Regular cardiac myocyte (primary cell): ENCODE results near the gene DNAH1. TPM values are rescaled to one million over a fixed set of nuclear protein-coding genes. Genes with fewer than 3 reads are reported as not detected.

ENCODE experiments used
- total RNA-seq: library from RNA; depleted of rRNA; stranded (reverse); fragments of >200 nt; gene quantifications from 2 replicates; pipeline ENCODE4 v1.2.3, GENCODE V29; 2014

Gene DNAH1
- total RNA-seq = 0.96 and 2.0 TPM in 2 replicates

GRCh38 chr3:52315977-52316764 is at the start of gene DNAH1:
TSS of gene DNAH1 (plus strand) at chr3:52316319. CDS start at chr3:52322443, 6,124 bp downstream.

GRCh38 chr3:52278510-52279069 is 37.5 kb upstream of the DNAH1 start, which contains the start of gene WDR82:
TSS of gene WDR82 (minus strand) at chr3:52278649. CDS start at chr3:52278361, 288 bp downstream.

DNA sequence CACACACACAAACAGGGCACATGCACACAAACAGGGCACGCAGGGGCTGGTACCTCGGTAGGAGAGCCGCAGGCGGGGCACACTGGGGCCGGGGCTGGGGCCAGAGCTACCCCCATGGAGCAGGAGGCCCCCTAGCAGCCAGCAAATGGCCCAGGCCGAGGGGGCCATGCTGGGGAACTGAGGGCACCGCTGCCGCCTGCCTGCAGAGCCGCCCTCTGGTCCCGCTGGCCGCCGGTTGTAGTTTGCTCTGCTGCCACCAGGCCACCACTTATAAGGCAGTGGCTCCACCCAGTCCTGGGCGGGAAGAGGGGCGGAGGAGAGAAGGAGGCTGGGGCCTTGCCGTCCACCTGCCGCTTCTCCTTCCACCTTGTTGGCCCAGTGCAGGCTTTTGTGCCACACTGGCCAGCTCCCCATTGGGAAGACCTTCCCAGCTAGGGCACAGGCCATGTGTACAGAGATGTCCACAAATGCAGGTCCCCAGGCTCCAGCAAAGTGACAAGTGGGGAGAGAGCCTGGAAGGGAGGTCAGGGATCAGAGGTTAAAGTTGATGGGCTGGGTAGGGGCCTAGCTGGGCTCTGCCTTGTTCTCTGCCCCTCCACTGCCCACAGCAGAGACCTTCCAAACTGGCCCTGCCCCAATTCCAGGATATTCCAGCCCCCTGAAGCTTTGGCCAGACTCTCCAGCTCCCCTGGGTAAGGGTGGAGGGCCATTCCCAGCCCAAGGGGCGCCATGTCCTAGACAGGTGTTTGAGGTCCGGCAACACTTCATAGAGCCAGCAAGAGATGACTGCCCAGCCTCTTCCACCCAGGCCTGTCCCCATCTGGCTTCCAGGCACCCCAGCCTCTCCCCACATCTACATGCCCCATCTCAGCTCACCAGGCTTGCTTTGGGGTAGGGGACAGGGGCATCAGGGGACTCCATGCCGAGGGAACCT is 129.0 kb downstream of the DNAH1 start, which contains the start of gene SEMA3G:
TSS of gene SEMA3G (minus strand) at position 244 of the 934 bp plus-strand sequence. CDS start at position 168, 76 bp downstream.

Other genes starting within 250 kb of the DNAH1 start
- 2.3 and 21.1 TPM in 2 replicates for gene POC1A, start 161.9 kb upstream of the DNAH1 start, total RNA-seq
- gene ALAS1, start 118.2 kb upstream of the DNAH1 start, total RNA-seq = 27.1 and 32.8 TPM in 2 replicates
- not detected in 2 replicates for gene TLR9, start 90.7 kb upstream of the DNAH1 start, total RNA-seq
- 60.3 and 100 TPM in 2 replicates for gene TWF2, start 77.2 kb upstream of the DNAH1 start, total RNA-seq
- 18.3 and 18.8 TPM in 2 replicates for gene PPM1M, start 70.6 kb upstream of the DNAH1 start, total RNA-seq
- gene WDR82, start 37.7 kb upstream of the DNAH1 start, total RNA-seq = 51.0 and 79.8 TPM in 2 replicates
- 2.8 and 8.8 TPM in 2 replicates for gene GLYCTK, start 28.5 kb upstream of the DNAH1 start, total RNA-seq
- 41.2 and 61.9 TPM in 2 replicates for gene BAP1, start 93.7 kb downstream of the DNAH1 start, total RNA-seq
- 1.7 and 2.1 TPM in 2 replicates for gene PHF7, start 94.3 kb downstream of the DNAH1 start, total RNA-seq
- under 0.01 TPM in 2 replicates for gene SEMA3G, start 128.8 kb downstream of the DNAH1 start, total RNA-seq
- 0.96 and 2.5 TPM in 2 replicates for gene TNNC1, start 137.7 kb downstream of the DNAH1 start, total RNA-seq
- 38.2 and 67.9 TPM in 2 replicates for gene NISCH, start 139.3 kb downstream of the DNAH1 start, total RNA-seq
- 1.1 and 2.9 TPM in 2 replicates for gene STAB1, start 179.0 kb downstream of the DNAH1 start, total RNA-seq
- gene NT5DC2, start 217.5 kb downstream of the DNAH1 start, total RNA-seq = 25.1 and 93.9 TPM in 2 replicates
- gene UQCC5, start 220.3 kb downstream of the DNAH1 start, total RNA-seq = 3.7 and 7.5 TPM in 2 replicates